AG09309 (cell line): ENCODE measurements around the gene NDUFB8.

Experiments used
- DNase-seq: peaks from one replicate; pipeline ENCODE4 v3.0.0-alpha.2; 2010; ENCODE audit warnings: low read depth
- H3K4me3 ChIP-seq: 2 replicates; pipeline ENCODE4 v1.5.1; 2011; ENCODE audit warnings: mild to moderate bottlenecking, low read depth, low read length, moderate library complexity; ENCODE audit not compliant: control insufficient read depth
- TF ChIP-seq, protein P1 (sequence below): IDR thresholded peaks from 2 replicates; pipeline ENCODE4 v1.5.1; 2011; ENCODE audit warnings: mild to moderate bottlenecking, low read depth, low read length, inconsistent platforms; ENCODE audit not compliant: insufficient read depth, control insufficient read depth; ENCODE audit errors: missing control alignments

Gene NDUFB8

GRCh38 chr10:100489396-100489795, 40.3 kb downstream of the NDUFB8 start:
- TF ChIP-seq, protein P1, sequence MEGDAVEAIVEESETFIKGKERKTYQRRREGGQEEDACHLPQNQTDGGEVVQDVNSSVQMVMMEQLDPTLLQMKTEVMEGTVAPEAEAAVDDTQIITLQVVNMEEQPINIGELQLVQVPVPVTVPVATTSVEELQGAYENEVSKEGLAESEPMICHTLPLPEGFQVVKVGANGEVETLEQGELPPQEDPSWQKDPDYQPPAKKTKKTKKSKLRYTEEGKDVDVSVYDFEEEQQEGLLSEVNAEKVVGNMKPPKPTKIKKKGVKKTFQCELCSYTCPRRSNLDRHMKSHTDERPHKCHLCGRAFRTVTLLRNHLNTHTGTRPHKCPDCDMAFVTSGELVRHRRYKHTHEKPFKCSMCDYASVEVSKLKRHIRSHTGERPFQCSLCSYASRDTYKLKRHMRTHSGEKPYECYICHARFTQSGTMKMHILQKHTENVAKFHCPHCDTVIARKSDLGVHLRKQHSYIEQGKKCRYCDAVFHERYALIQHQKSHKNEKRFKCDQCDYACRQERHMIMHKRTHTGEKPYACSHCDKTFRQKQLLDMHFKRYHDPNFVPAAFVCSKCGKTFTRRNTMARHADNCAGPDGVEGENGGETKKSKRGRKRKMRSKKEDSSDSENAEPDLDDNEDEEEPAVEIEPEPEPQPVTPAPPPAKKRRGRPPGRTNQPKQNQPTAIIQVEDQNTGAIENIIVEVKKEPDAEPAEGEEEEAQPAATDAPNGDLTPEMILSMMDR: no peak

GRCh38 chr10:100487529-100487928, 42.1 kb downstream of the NDUFB8 start:
- DNase-seq: no peak
- H3K4me3 ChIP-seq: no peak overlapping the region
- TF ChIP-seq, protein P1: no peak

More at GRCh38 chr10:100489396-100489795, 40.3 kb downstream of the NDUFB8 start:
- H3K4me3 ChIP-seq: no peak overlapping the region
- no peak for DNase-seq

GRCh38 chr10:100485801-100486495, 43.7 kb downstream of the NDUFB8 start:
- H3K4me3 ChIP-seq: no peak overlapping the region
- TF ChIP-seq, protein P1: no peak
- no peak for DNase-seq

DNA sequence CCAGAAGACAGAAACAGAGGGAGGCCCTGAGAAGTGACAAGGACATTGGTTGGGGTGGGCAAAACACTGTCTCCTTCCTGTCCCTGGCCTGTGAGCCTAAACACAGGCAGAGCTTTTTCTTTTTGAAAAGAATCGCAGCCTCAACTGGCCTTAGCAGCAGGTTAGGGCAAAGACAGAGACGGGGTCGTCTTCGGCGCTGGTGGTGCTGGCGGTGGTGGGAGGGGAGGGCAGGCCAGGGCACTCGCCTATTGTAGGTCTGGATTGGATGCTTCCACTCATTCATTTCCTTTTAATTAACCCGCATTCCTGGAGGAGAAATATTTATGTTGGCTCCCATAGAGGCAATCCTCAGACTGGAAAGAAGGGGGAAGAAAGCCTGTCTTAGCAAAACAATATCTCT, 44.3 kb downstream of the NDUFB8 start:
- H3K4me3 ChIP-seq: no peak overlapping the region
- TF ChIP-seq, protein P1: no peak
- no peak for DNase-seq

DNA sequence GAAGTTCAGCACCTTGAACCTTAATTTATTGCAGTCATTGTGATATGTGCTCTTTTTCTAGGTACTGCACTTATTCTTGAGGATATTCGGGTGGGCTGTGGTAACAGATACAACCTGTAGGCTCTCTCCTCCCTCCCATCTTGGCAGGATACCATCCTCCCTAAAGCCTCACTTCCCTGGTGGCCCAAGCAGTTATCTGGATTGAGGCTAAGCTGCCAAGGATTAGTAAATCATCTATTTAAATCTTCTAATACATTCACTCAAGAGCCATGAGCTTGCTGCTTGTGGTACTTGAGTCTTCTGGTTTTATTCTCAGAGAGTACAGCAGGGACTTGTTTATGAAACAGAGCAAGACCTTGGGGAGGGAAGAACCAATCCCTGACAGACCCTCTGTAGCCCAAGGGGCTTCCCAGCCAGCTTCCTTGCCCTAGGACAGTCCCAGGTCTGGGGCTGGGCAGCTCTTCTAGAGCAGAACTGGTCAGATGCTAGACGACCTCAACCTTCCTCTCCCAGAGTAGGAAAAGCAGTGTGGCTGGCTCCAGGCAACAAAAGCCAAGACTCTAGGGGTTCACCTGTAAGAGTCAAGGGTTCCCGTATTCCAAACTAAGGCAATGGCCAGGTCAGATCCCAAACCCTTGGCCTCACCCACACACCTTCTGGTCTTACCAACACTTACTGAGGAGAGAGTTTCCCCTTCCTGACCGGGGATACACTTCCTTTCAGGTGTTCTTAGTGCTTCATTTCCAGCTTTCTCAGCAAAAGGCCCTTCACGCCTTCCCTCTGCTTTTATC, 45.6 kb downstream of the NDUFB8 start:
- H3K4me3 ChIP-seq: no peak overlapping the region
- no peak for DNase-seq
- TF ChIP-seq, protein P1: no peak

GRCh38 chr10:100482834-100483185, 46.9 kb downstream of the NDUFB8 start:
- DNase-seq: no peak
- no peak overlapping the region; the same call in 1 of the 2 replicates for H3K4me3 ChIP-seq
- TF ChIP-seq, protein P1: no peak
